GM23338 (cell line): ENCODE results near the gene COL18A1.

ENCODE experiments used
- CREB1 ChIP-seq: fragments of 250-450 bp; sonication (Bioruptor Pico); IDR thresholded peaks from 2 replicates; pipeline ENCODE4 v1.5.0; 2020; ENCODE audit warnings: low read depth, mild to moderate bottlenecking, moderate library complexity
- EZH2 ChIP-seq: fragments of 200-600 bp; sonication (generic); IDR thresholded peaks from one replicate; pipeline ENCODE4 v1.8.0; 2017; ENCODE audit warnings: antibody characterized with exemption, mild to moderate bottlenecking, low read depth; ENCODE audit not compliant: unreplicated experiment
- EZH2phosphoT487 ChIP-seq: fragments of 200-600 bp; sonication (generic); IDR thresholded peaks from one replicate; pipeline ENCODE4 v1.8.1; 2018; ENCODE audit warnings: antibody characterized with exemption; ENCODE audit not compliant: unreplicated experiment
- JUNB ChIP-seq: IDR thresholded peaks from one replicate; pipeline ENCODE4 v1.6.1; 2016; ENCODE audit warnings: antibody characterized with exemption; ENCODE audit not compliant: unreplicated experiment
- NANOG ChIP-seq: IDR thresholded peaks from 2 replicates; pipeline ENCODE4 v1.6.1; 2016; ENCODE audit warnings: antibody characterized with exemption, borderline replicate concordance
- POLR2AphosphoS5 ChIP-seq: IDR thresholded peaks from 2 replicates; pipeline ENCODE4 v1.6.1; 2016; ENCODE audit warnings: antibody characterized with exemption, low read depth
- STAT1 ChIP-seq: IDR thresholded peaks from one replicate; pipeline ENCODE4 v1.6.1; 2016; ENCODE audit warnings: antibody characterized with exemption; ENCODE audit not compliant: unreplicated experiment
- ZNF114 ChIP-seq: fragments of 250-450 bp; sonication (Bioruptor Pico); IDR thresholded peaks from 2 replicates; pipeline ENCODE4 v1.5.0; 2020; ENCODE audit warnings: mild to moderate bottlenecking, moderate library complexity
- ZNF331 ChIP-seq: fragments of 250-450 bp; sonication (Bioruptor Pico); IDR thresholded peaks from 2 replicates; pipeline ENCODE4 v1.5.0; 2020; ENCODE audit warnings: low read depth, mild to moderate bottlenecking, moderate library complexity
- TF ChIP-seq, protein P1 (sequence below), 2 experiments: fragments of 200-600 bp in 1 of 2; sonication (generic) in 1 of 2; conservative IDR thresholded peaks; 2 replicates each; pipeline versions ENCODE4 v1.5.1 to v1.6.1; 2016 to 2017; ENCODE audit warnings: antibody characterized with exemption in 2 of 2, low read depth in 2 of 2, mild to moderate bottlenecking in 2 of 2, moderate library complexity in 1 of 2
- TF ChIP-seq, protein P2 (sequence below): IDR thresholded peaks from one replicate; pipeline ENCODE4 v1.6.1; 2018; ENCODE audit warnings: antibody characterized with exemption; ENCODE audit not compliant: unreplicated experiment
- TF ChIP-seq, protein P3 (sequence below): IDR thresholded peaks from 2 replicates; pipeline ENCODE4 v1.6.1; 2016; ENCODE audit warnings: antibody characterized with exemption

DNA sequence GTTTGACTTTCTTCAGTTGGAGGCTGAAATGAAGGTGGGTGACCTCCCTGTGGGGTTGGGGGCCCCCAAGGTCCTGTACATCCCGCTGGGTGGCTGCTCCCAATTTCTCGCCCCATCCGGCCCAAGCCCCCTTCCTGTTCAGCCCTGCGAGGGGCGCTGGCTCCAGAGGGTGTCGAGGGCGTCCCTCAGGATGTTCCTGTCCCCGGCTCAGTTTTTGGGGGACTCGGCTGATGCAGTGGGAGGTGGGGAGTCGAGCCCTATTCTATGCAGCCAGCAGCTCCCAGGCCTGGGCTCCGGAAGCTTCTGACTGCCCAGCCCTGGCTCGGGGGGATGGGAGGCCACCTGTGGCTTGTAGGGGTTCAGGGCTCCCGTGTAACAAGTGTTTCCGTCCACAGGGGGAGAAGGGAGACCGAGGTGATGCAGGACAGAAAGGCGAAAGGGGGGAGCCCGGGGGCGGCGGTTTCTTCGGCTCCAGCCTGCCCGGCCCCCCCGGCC lies 99.1 kb downstream of the COL18A1 start:
- no peak for TF ChIP-seq POLR2AphosphoS5
- TF ChIP-seq, protein P1, sequence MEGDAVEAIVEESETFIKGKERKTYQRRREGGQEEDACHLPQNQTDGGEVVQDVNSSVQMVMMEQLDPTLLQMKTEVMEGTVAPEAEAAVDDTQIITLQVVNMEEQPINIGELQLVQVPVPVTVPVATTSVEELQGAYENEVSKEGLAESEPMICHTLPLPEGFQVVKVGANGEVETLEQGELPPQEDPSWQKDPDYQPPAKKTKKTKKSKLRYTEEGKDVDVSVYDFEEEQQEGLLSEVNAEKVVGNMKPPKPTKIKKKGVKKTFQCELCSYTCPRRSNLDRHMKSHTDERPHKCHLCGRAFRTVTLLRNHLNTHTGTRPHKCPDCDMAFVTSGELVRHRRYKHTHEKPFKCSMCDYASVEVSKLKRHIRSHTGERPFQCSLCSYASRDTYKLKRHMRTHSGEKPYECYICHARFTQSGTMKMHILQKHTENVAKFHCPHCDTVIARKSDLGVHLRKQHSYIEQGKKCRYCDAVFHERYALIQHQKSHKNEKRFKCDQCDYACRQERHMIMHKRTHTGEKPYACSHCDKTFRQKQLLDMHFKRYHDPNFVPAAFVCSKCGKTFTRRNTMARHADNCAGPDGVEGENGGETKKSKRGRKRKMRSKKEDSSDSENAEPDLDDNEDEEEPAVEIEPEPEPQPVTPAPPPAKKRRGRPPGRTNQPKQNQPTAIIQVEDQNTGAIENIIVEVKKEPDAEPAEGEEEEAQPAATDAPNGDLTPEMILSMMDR (conservative IDR thresholded peaks at IDR 0.05; ENCODE audit: low read depth in 2 of 2): no peak
- TF ChIP-seq EZH2: no peak
- TF ChIP-seq, protein P2, sequence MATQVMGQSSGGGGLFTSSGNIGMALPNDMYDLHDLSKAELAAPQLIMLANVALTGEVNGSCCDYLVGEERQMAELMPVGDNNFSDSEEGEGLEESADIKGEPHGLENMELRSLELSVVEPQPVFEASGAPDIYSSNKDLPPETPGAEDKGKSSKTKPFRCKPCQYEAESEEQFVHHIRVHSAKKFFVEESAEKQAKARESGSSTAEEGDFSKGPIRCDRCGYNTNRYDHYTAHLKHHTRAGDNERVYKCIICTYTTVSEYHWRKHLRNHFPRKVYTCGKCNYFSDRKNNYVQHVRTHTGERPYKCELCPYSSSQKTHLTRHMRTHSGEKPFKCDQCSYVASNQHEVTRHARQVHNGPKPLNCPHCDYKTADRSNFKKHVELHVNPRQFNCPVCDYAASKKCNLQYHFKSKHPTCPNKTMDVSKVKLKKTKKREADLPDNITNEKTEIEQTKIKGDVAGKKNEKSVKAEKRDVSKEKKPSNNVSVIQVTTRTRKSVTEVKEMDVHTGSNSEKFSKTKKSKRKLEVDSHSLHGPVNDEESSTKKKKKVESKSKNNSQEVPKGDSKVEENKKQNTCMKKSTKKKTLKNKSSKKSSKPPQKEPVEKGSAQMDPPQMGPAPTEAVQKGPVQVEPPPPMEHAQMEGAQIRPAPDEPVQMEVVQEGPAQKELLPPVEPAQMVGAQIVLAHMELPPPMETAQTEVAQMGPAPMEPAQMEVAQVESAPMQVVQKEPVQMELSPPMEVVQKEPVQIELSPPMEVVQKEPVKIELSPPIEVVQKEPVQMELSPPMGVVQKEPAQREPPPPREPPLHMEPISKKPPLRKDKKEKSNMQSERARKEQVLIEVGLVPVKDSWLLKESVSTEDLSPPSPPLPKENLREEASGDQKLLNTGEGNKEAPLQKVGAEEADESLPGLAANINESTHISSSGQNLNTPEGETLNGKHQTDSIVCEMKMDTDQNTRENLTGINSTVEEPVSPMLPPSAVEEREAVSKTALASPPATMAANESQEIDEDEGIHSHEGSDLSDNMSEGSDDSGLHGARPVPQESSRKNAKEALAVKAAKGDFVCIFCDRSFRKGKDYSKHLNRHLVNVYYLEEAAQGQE: no peak
- no peak for TF ChIP-seq EZH2phosphoT487
- TF ChIP-seq ZNF331 (CRISPR knock-in tag): no peak
- TF ChIP-seq, protein P3, sequence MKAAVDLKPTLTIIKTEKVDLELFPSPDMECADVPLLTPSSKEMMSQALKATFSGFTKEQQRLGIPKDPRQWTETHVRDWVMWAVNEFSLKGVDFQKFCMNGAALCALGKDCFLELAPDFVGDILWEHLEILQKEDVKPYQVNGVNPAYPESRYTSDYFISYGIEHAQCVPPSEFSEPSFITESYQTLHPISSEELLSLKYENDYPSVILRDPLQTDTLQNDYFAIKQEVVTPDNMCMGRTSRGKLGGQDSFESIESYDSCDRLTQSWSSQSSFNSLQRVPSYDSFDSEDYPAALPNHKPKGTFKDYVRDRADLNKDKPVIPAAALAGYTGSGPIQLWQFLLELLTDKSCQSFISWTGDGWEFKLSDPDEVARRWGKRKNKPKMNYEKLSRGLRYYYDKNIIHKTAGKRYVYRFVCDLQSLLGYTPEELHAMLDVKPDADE: no peak
- no peak for TF ChIP-seq NANOG
- TF ChIP-seq CREB1 (CRISPR knock-in tag): no peak
- TF ChIP-seq JUNB: no peak
- TF ChIP-seq STAT1: no peak
- no peak for TF ChIP-seq ZNF114 (CRISPR knock-in tag)
